Endothelial cell of umbilical vein (primary cell): ENCODE measurements around the gene FGF19. TPM values are rescaled to one million over a fixed set of nuclear protein-coding genes. Genes with fewer than 3 reads are reported as not detected.

Experiments
- BruUV-seq: library from RNA; stranded (reverse); fragments of 400-500 nt; replicated peaks from 2 replicates; lab custom pipeline; 2021; lab: Mats Ljungman, UMichigan
- CTCF ChIA-PET: fragments of 300-600, 350-600 bp; sonication (Branson Sonifier 250); formaldehyde crosslinking; loops from one replicate; lab custom pipeline; 2021; ENCODE audit warnings: antibody characterized with exemption, inconsistent platforms; lab: Charles Lee
- POLR2A ChIA-PET: fragments of 300-600, 350-600 bp; sonication (Branson Sonifier 250); formaldehyde crosslinking; loops from one replicate; lab custom pipeline; 2021; ENCODE audit warnings: antibody characterized with exemption, inconsistent platforms; lab: Charles Lee
- DNase-seq: peaks from one replicate; pipeline ENCODE4 v3.0.0-alpha.2; 2011; ENCODE audit warnings: low read depth, low spot score
- FAIRE-seq: peaks from 2 replicates; lab custom pipeline; 2011; peaks lifted over from hg19 to GRCh38; lab: Jason Lieb, UNC
- H2AFZ ChIP-seq: 2 replicates; pipeline ENCODE4 v1.6.0; 2012; ENCODE audit warnings: low read depth, low read length, control low read depth, inconsistent platforms
- H3K27ac ChIP-seq: 2 replicates; pipeline ENCODE4 v1.5.1; 2011; ENCODE audit warnings: low read depth, mild to moderate bottlenecking, control low read depth, low read length, moderate library complexity; ENCODE audit not compliant: insufficient read depth
- H3K27me3 ChIP-seq, 2 experiments: 2 replicates each; pipeline versions ENCODE4 v1.6.0 to v1.6.1; 2011; ENCODE audit warnings: low read length in 2 of 2, mixed read lengths in 1 of 2; ENCODE audit not compliant: control insufficient read depth in 2 of 2, insufficient read depth in 2 of 2
- H3K36me3 ChIP-seq, 2 experiments: 2 replicates in 1 of 2; 3 replicates in 1 of 2; pipeline ENCODE4 v1.5.1; 2011; ENCODE audit warnings: low read length in 2 of 2, mild to moderate bottlenecking in 1 of 2, moderate library complexity in 1 of 2; ENCODE audit not compliant: control insufficient read depth in 2 of 2, insufficient read depth in 2 of 2; ENCODE audit errors: extremely low read depth in 1 of 2
- H3K4me1 ChIP-seq: 3 replicates; pipeline ENCODE4 v1.5.1; 2011; ENCODE audit warnings: mild to moderate bottlenecking, low read length; ENCODE audit not compliant: control insufficient read depth, insufficient read depth; ENCODE audit errors: extremely low read depth
- H3K4me2 ChIP-seq: 2 replicates; pipeline ENCODE4 v1.6.1; 2011; ENCODE audit warnings: low read length, control low read depth, mixed read lengths; ENCODE audit not compliant: insufficient read depth
- H3K4me3 ChIP-seq, 3 experiments: fragments of 200-600 bp in 1 of 3; sonication (generic), shearing (Covaris generic) in 1 of 3; replicated peaks in 1 of 3; 2 replicates each; pipeline ENCODE4 v1.5.1; 2011 to 2016; ENCODE audit warnings: control low read depth in 3 of 3, low read length in 3 of 3, mild to moderate bottlenecking in 2 of 3, inconsistent platforms in 1 of 3, low read depth in 1 of 3, moderate library complexity in 1 of 3; ENCODE audit not compliant: insufficient read depth in 1 of 3
- H3K79me2 ChIP-seq: 2 replicates; pipeline ENCODE4 v1.6.0; 2012; ENCODE audit warnings: low read length, inconsistent platforms; ENCODE audit not compliant: control insufficient read depth, insufficient read depth
- H3K9ac ChIP-seq: replicated peaks from 2 replicates; pipeline ENCODE3; 2011; ENCODE audit warnings: low read length, control low read depth; ENCODE audit not compliant: insufficient read depth; ENCODE audit errors: extremely low read depth
- H3K9me1 ChIP-seq: replicated peaks from 3 replicates; pipeline ENCODE4 v1.6.0; 2011; ENCODE audit warnings: mild to moderate bottlenecking, low read length; ENCODE audit not compliant: control insufficient read depth, insufficient read depth; ENCODE audit errors: extremely low read depth
- H3K9me3 ChIP-seq: replicated peaks from 2 replicates; pipeline ENCODE4 v1.5.1; 2012; ENCODE audit warnings: low read length, inconsistent platforms; ENCODE audit not compliant: control insufficient read depth, insufficient read depth
- H4K20me1 ChIP-seq: replicated peaks from 2 replicates; pipeline ENCODE3; 2011; ENCODE audit warnings: mild to moderate bottlenecking, low read length; ENCODE audit not compliant: control insufficient read depth, insufficient read depth; ENCODE audit errors: extremely low read depth
- EZH2 ChIP-seq: IDR thresholded peaks from 2 replicates; pipeline ENCODE4 v1.6.1; 2012; ENCODE audit warnings: borderline replicate concordance, low read depth, mild to moderate bottlenecking, moderate library complexity, low read length, inconsistent platforms; ENCODE audit not compliant: severe bottlenecking
- FOS ChIP-seq: IDR thresholded peaks from 2 replicates; pipeline ENCODE4 v1.6.1; 2011; ENCODE audit warnings: mild to moderate bottlenecking, low read length, moderate library complexity, borderline replicate concordance; ENCODE audit not compliant: insufficient read depth
- GATA2 ChIP-seq: IDR thresholded peaks from 2 replicates; pipeline ENCODE4 v1.7.0; 2011; ENCODE audit warnings: low read depth, mild to moderate bottlenecking, moderate library complexity, mixed read lengths, low read length; ENCODE audit not compliant: insufficient read length, insufficient read depth
- POLR2A ChIP-seq: IDR thresholded peaks from 2 replicates; pipeline ENCODE4 v1.6.1; 2012; ENCODE audit warnings: low read depth, mild to moderate bottlenecking, control low read depth, low read length
- POLR2AphosphoS5 ChIP-seq: IDR thresholded peaks from 2 replicates; pipeline ENCODE4 v1.6.1; 2012; ENCODE audit warnings: low read depth, mild to moderate bottlenecking, control low read depth, low read length, moderate library complexity; ENCODE audit not compliant: insufficient read depth
- dilution Hi-C: fragments of 300-500 bp; cut with MboI; formaldehyde crosslinking; loops from one replicate; pipeline ENCODE4 v1.15.0; 2019; ENCODE audit warnings: low sequenced_read_pairs; ENCODE audit not compliant: extremely low pct_ligation_motif_present
- intact Hi-C: fragments of 100-400 bp; cut with micrococcal nuclease; formaldehyde crosslinking; loops from one replicate; pipeline ENCODE4 v1.10.0; 2022
- polyA plus RNA-seq, 4 experiments: library from polyadenylated mRNA; depleted of rRNA in 3 of 4; stranded (reverse) in 3 of 4; unstranded in 1 of 4; fragments of >200 nt; gene quantifications; 2 replicates each; pipeline versions ENCODE4 v1.2.1 to v1.2.3, GENCODE V29; 2011 to 2012; ENCODE audit warnings: missing spikeins in 1 of 4
- total RNA-seq: library from RNA; stranded (reverse); gene quantifications from 2 replicates; pipeline ENCODE4 v1.2.3, GENCODE V29; 2021
- TF ChIP-seq, protein P1 (sequence below), 2 donors: IDR thresholded peaks; 1 replicate in 1 of 2; 2 replicates in 1 of 2; pipeline ENCODE4 v1.5.1; 2011; ENCODE audit warnings: low read length in 2 of 2, mild to moderate bottlenecking in 2 of 2, moderate library complexity in 2 of 2, control low read depth in 1 of 2, inconsistent platforms in 1 of 2, low read depth in 1 of 2; ENCODE audit not compliant: insufficient read depth in 1 of 2; ENCODE audit errors: extremely low read depth in 1 of 2

FGF19 gene
- total and polyA plus RNA-seq, 2 donors (not counting 3 experiments of a cell fraction or from before 2014, with no cell fraction given), result 0.03 TPM; not detected in 1

DNA sequence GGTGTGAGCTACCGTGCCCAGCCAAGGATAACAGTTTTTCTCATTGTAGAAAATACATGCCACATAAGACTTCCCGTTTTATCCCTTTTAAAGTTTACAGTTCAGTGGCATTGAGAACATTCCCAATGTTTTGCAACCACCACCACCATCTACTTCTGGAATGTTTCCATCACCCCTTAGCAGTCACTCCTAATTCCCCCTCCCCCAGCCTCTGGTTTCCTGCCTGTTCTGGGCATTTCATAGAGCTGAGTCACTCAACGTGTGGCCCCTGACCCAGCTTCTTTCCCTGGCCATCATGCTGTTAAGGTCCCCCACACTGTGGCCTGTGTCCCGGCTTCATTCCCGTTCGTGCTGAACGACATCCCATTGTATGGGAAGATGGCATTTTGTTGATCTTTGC is 40.6 kb upstream of the FGF19 start:
- dilution Hi-C loops (no loop called here), intact Hi-C loops (no loop called here)
- Histone ChIP-seq H3K9ac (no peak overlapping the region), H3K4me1 (peaks cover 5% of the 10 kb centered on the region), H3K79me2 (no peaks in the 10 kb centered on the region), H3K9me1 (no peaks in the 10 kb centered on the region), H3K9me3 (no peaks in the 10 kb centered on the region), H3K36me3 (no peaks in the 10 kb centered on the region), H3K27ac (no peak overlapping the region), H3K27me3 (no peaks in the 10 kb centered on the region), H4K20me1 (no peaks in the 10 kb centered on the region), H3K4me2 (no peak overlapping the region), H2AFZ (no peak overlapping the region), H3K4me3 (no peak overlapping the region)
- ChIA-PET POLR2A (no interaction called here), CTCF (no interaction called here)
- BruUV-seq, result no TSS peak
- FAIRE-seq (peak; percentile 38), DNase-seq (peak; percentile 49)
- TF ChIP-seq POLR2AphosphoS5, result no peak
- no peak for TF ChIP-seq EZH2
- peak; percentile 28 for TF ChIP-seq FOS
- no peak for TF ChIP-seq POLR2A
- TF ChIP-seq, protein P1, sequence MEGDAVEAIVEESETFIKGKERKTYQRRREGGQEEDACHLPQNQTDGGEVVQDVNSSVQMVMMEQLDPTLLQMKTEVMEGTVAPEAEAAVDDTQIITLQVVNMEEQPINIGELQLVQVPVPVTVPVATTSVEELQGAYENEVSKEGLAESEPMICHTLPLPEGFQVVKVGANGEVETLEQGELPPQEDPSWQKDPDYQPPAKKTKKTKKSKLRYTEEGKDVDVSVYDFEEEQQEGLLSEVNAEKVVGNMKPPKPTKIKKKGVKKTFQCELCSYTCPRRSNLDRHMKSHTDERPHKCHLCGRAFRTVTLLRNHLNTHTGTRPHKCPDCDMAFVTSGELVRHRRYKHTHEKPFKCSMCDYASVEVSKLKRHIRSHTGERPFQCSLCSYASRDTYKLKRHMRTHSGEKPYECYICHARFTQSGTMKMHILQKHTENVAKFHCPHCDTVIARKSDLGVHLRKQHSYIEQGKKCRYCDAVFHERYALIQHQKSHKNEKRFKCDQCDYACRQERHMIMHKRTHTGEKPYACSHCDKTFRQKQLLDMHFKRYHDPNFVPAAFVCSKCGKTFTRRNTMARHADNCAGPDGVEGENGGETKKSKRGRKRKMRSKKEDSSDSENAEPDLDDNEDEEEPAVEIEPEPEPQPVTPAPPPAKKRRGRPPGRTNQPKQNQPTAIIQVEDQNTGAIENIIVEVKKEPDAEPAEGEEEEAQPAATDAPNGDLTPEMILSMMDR (IDR thresholded peaks at IDR 0.05; ENCODE audit: extremely low read depth in 1 of 2, insufficient read depth in 1 of 2, low read depth in 1 of 2, low read length in 2 of 2), result no peak

DNA sequence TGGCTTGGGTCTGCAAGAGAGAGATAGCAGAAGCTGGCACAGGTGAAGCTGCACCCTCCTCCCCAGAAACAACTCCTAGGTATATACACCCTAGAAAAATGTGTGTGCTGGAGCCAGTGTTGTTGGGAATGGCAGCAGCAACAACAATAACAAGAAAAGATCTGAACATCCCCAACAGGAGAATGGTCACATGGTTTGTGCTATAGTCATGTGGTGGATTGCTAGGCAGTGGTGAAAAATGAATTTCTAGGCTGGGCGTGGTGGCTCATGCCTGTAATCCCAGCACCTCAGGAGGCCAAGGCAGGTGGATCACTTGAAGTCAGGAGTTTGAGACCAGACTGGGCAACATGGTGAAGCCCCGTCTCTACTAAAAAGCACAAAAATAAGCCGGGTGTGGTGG is 31.0 kb upstream of the FGF19 start:
- FAIRE-seq (no peak), DNase-seq (no peak)
- ChIA-PET CTCF (no interaction called here), POLR2A (no interaction called here)
- no peak overlapping the region for H2AFZ ChIP-seq
- intact Hi-C loops, result no loop called here
- H3K9me3 ChIP-seq, result no peaks in the 10 kb centered on the region
- H3K27me3 ChIP-seq, result no peaks in the 10 kb centered on the region
- no peak overlapping the region for H3K4me2 ChIP-seq
- no peak for TF ChIP-seq GATA2
- dilution Hi-C loops, result no loop called here
- no peaks in the 10 kb centered on the region for H4K20me1 ChIP-seq
- no peaks in the 10 kb centered on the region for H3K36me3 ChIP-seq
- no peak overlapping the region for H3K9ac ChIP-seq
- H3K9me1 ChIP-seq, result no peaks in the 10 kb centered on the region
- no peak overlapping the region for H3K27ac ChIP-seq
- no peaks in the 10 kb centered on the region for H3K79me2 ChIP-seq
- no peak overlapping the region for H3K4me3 ChIP-seq
- H3K4me1 ChIP-seq, result no peaks in the 10 kb centered on the region
- no TSS peak for BruUV-seq
